Spleen (tissue), 11 donors: ENCODE results near the gene HBM. TPM values are rescaled to one million over a fixed set of nuclear protein-coding genes. Genes with fewer than 3 reads are reported as not detected.

Experiments used
- DNase-seq: peaks from one replicate; pipeline ENCODE4 v3.0.0-alpha.2; 2020
- H3K27ac ChIP-seq, 8 donors: fragments of 200-600 bp; sonication (generic) in 7 of 8; 1 replicate in 4 of 8; 2 replicates in 4 of 8; pipeline versions ENCODE4 v1.5.0 to v1.8.0; 2016 to 2021; ENCODE audit warnings: inconsistent platforms in 4 of 8, mild to moderate bottlenecking in 4 of 8, moderate library complexity in 1 of 8
- H3K27me3 ChIP-seq, 7 donors: fragments of 200-600 bp; sonication (generic) in 6 of 7; replicated peaks in 1 of 7; 1 replicate in 4 of 7; 2 replicates in 3 of 7; pipeline versions ENCODE4 v1.5.0 to v1.8.0; 2016 to 2021; ENCODE audit warnings: inconsistent platforms in 3 of 7, mild to moderate bottlenecking in 1 of 7
- H3K36me3 ChIP-seq, 6 donors: fragments of 200-600 bp; sonication (generic) in 5 of 6; 1 replicate in 4 of 6; 2 replicates in 2 of 6; pipeline versions ENCODE4 v1.5.0 to v1.8.0; 2016 to 2021; ENCODE audit warnings: inconsistent platforms in 2 of 6
- H3K4me1 ChIP-seq, 6 donors: fragments of 200-600 bp; sonication (generic) in 5 of 6; 1 replicate in 3 of 6; 2 replicates in 3 of 6; pipeline versions ENCODE4 v1.5.0 to v1.8.0; 2016 to 2021; ENCODE audit warnings: inconsistent platforms in 3 of 6
- H3K4me3 ChIP-seq, 8 donors: fragments of 200-600 bp; sonication (generic) in 7 of 8; 1 replicate in 4 of 8; 2 replicates in 4 of 8; pipeline versions ENCODE4 v1.5.0 to v1.8.0; 2016 to 2021; ENCODE audit warnings: inconsistent platforms in 4 of 8, mild to moderate bottlenecking in 4 of 8, moderate library complexity in 2 of 8
- H3K9me3 ChIP-seq, 8 donors: fragments of 200-600 bp; sonication (generic) in 7 of 8; 1 replicate in 4 of 8; 2 replicates in 4 of 8; pipeline versions ENCODE4 v1.5.0 to v1.8.0; 2016 to 2021; ENCODE audit warnings: inconsistent platforms in 4 of 8
- POLR2A ChIP-seq, 3 donors: fragments of 450-650 bp; IDR thresholded peaks; one replicate each; pipeline ENCODE4 v1.5.1; 2017; ENCODE audit warnings: antibody characterized with exemption in 3 of 3, mild to moderate bottlenecking in 1 of 3
- POLR2AphosphoS5 ChIP-seq, 3 donors: sonication (generic); formaldehyde crosslinking; IDR thresholded peaks; one replicate each; pipeline ENCODE4 v1.5.1; 2017; ENCODE audit warnings: antibody characterized with exemption in 3 of 3
- WGBS, 5 donors: extraction: QIAGEN DNeasy Blood & Tissue Kit in 3 of 5; methylation state at CpG; one replicate each; pipeline versions ENCODE4 v1.1.5 to v1.1.7; 2013 to 2018; 5-methylcytosine and 5-hydroxymethylcytosine counted together
- intact Hi-C: fragments of 100-400 bp; cut with DNase I; formaldehyde crosslinking; loops from one replicate; pipeline ENCODE4 v1.15.0; 2023; ENCODE audit warnings: low total_unique reads
- polyA plus RNA-seq, 3 donors: library from polyadenylated mRNA; stranded (reverse); fragments of 200-250 nt; gene quantifications; one replicate each; pipeline ENCODE4 v1.2.1, GENCODE V29; 2013
- total RNA-seq, 7 donors: library from RNA; depleted of rRNA in 3 of 7; stranded (reverse); fragments of >200 nt in 3 of 7; fragmentation: NEBNext Ultra II Directional in 4 of 7; extraction: Animal tissue kit (Norgen Biotek cat#: 25700) in 4 of 7; gene quantifications; one replicate each; pipeline versions ENCODE4 v1.1.0 to v1.2.1, GENCODE V29; 2016 to 2021
- TF ChIP-seq, protein P1 (sequence below), 11 experiments: fragments of 200-600 bp in 7 of 11; fragments of 450-650 bp in 4 of 11; sonication (generic) in 4 of 11; IDR thresholded peaks in 8 of 11; conservative IDR thresholded peaks in 3 of 11; 1 replicate in 7 of 11; 2 replicates in 4 of 11; pipeline versions ENCODE4 v1.4.0 to v1.8.0; 2016 to 2021; ENCODE audit warnings: antibody characterized with exemption in 11 of 11, inconsistent platforms in 4 of 11, mild to moderate bottlenecking in 1 of 11
- donor health status: healthy with polysubstance abuse.
- donor health status: DM: no; HTN: no; CAD: no; lungs with moderate emphysema.
- donor health status: DM: no; HTN: no; CAD: no.
- donor health status: Bipolar disorder and iron deficiency.
- donor health status: healthy.
- donor health status: DM: no; HTN: no; CAD: no.
- donor health status: DM: yes; HTN: yes; CAD: no.

Gene HBM
- total and polyA plus RNA-seq, 10 donors = 0.20 to 96.6 (median 2.9) TPM; not detected in 1

DNA sequence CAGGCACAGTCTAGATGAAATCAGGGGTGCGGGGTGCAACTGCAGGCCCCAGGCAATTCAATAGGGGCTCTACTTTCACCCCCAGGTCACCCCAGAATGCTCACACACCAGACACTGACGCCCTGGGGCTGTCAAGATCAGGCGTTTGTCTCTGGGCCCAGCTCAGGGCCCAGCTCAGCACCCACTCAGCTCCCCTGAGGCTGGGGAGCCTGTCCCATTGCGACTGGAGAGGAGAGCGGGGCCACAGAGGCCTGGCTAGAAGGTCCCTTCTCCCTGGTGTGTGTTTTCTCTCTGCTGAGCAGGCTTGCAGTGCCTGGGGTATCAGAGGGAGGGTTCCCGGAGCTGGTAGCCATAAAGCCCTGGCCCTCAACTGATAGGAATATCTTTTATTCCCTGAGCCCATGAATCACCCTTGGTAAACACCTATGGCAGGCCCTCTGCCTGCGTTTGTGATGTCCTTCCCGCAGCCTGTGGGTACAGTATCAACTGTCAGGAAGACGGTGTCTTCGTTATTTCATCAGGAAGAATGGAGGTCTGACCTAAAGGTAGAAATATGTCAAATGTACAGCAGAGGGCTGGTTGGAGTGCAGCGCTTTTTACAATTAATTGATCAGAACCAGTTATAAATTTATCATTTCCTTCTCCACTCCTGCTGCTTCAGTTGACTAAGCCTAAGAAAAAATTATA, 12.3 kb downstream of the HBM start:
- intact Hi-C loops = no loop called here

GRCh38 chr16:178668-179015, 12.9 kb downstream of the HBM start:
- no peak for DNase-seq
- WGBS, 5 donors = 85 to 91% (median 88%) methylated on average over 11 of the region's 11 CpGs
- Histone ChIP-seq H3K36me3 (no peaks in the 10 kb centered on the region), H3K27me3 (peaks cover 7 to 76% (median 58%) of the 10 kb centered on the region in 7 donors), H3K4me1 (peaks cover 11 to 48% (median 20%) of the 10 kb centered on the region in 6 donors), H3K9me3 (no peaks in the 10 kb centered on the region), H3K4me3 (no peak overlapping the region), H3K27ac (no peak overlapping the region)
- TF ChIP-seq POLR2A (IDR thresholded peaks at IDR 0.05) (no peak), POLR2AphosphoS5 (IDR thresholded peaks at IDR 0.05) (no peak)
- TF ChIP-seq, protein P1, sequence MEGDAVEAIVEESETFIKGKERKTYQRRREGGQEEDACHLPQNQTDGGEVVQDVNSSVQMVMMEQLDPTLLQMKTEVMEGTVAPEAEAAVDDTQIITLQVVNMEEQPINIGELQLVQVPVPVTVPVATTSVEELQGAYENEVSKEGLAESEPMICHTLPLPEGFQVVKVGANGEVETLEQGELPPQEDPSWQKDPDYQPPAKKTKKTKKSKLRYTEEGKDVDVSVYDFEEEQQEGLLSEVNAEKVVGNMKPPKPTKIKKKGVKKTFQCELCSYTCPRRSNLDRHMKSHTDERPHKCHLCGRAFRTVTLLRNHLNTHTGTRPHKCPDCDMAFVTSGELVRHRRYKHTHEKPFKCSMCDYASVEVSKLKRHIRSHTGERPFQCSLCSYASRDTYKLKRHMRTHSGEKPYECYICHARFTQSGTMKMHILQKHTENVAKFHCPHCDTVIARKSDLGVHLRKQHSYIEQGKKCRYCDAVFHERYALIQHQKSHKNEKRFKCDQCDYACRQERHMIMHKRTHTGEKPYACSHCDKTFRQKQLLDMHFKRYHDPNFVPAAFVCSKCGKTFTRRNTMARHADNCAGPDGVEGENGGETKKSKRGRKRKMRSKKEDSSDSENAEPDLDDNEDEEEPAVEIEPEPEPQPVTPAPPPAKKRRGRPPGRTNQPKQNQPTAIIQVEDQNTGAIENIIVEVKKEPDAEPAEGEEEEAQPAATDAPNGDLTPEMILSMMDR (IDR thresholded peaks at IDR 0.05 in 8 of 11, conservative IDR thresholded peaks at IDR 0.05 in 3 of 11) = no peak
- intact Hi-C loops = no loop called here

More for the DNA sequence above, 12.3 kb downstream of the HBM start:
- Histone ChIP-seq H3K27ac (no peak overlapping the region), H3K9me3 (no peaks in the 10 kb centered on the region), H3K4me3 (no peak overlapping the region), H3K27me3 (peaks cover 7 to 81% (median 58%) of the 10 kb centered on the region in 7 donors), H3K36me3 (no peaks in the 10 kb centered on the region), H3K4me1 (peaks cover 11 to 53% (median 22%) of the 10 kb centered on the region in 6 donors)
- DNase-seq = no peak
- 59 to 72% (median 68%) methylated on average over 10 to 11 of the region's 11 CpGs for WGBS, 5 donors
- no peak for TF ChIP-seq POLR2AphosphoS5 (IDR thresholded peaks at IDR 0.05)
- TF ChIP-seq, protein P1 (IDR thresholded peaks at IDR 0.05 in 8 of 11, conservative IDR thresholded peaks at IDR 0.05 in 3 of 11) = no peak
- TF ChIP-seq POLR2A (IDR thresholded peaks at IDR 0.05) = no peak

- 75 to 84% (median 83%) methylated on average over 17 of the region's 17 CpGs for WGBS, 5 donors
- Histone ChIP-seq H3K9me3 (no peaks in the 10 kb centered on the region), H3K36me3 (peaks cover 0 to 2% (median 0%) of the 10 kb centered on the region in 6 donors), H3K4me3 (peak overlapping the region in 3 of 8 donors; percentile 35 to 67 (median 42)), H3K27me3 (peaks cover 7 to 68% (median 56%) of the 10 kb centered on the region in 7 donors), H3K4me1 (peaks cover 11 to 46% (median 20%) of the 10 kb centered on the region in 6 donors), H3K27ac (no peak overlapping the region)
- no peak for DNase-seq
- TF ChIP-seq POLR2AphosphoS5 (IDR thresholded peaks at IDR 0.05) (no peak), POLR2A (IDR thresholded peaks at IDR 0.05) (no peak)
- TF ChIP-seq, protein P1 (IDR thresholded peaks at IDR 0.05 in 8 of 11, conservative IDR thresholded peaks at IDR 0.05 in 3 of 11) = no peak
- intact Hi-C loops = loop anchor here (5.0 kb wide), 1 partner anchor 62 kb away; no protein-coding TSS in a partner anchor
Observed at GRCh38 chr16:179211-180092, 13.7 kb downstream of the HBM start.
